Measurements from ENCODE around the gene PADI2.

Gene PADI2

DNA sequence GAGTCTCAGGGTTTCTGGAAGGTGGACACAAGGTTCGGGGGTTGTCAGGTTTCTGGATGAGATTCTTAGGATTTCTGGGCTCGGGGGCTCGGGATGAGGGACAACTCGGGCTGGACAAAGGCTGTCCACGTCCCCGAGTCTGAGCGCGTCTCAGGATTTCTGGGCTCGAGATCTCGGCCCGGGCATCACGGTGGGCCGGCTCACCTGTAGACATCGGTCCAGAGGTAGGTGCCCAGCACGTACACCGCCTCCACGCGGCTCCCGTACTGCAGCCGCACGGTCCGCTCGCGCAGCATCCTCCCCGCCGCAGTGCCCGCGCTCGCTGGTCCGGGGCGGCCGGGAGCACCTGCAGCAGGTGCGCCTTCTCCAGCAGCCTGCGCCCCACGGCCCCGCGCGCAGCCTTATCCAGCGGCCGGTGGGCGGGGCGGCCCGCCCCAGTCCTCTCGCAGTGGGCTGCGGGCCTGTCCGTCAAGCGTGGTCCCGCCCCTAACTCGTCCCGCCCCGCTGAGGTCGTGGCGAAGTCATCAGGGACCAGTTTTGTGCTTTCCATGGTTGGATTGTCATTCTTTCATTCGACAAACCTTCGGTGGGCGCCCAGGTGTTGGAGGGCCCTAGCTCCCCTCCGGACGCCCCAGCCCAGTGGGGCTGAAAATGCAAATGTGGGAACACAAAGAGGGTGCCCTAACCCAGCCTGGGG, at the start of gene PADI2:
Gene PADI2 (minus strand): TSS at position 376 of the 697 bp plus-strand sequence. CDS start 80 bp downstream, at position 296.
- peak; percentile 17 for DNase-seq

- no peak for DNase-seq
Measured at GRCh38 chr1:17168091-17168876, 49.0 kb upstream of the PADI2 start.

- DNase-seq: no peak
Measured at GRCh38 chr1:17167786-17168090, 48.5 kb upstream of the PADI2 start.

GRCh38 chr1:17167041-17167785, 48.0 kb upstream of the PADI2 start:
- no peak for DNase-seq

GRCh38 chr1:17165823-17166222, 46.6 kb upstream of the PADI2 start:
- no peak for DNase-seq

- no peak for DNase-seq
Measured at GRCh38 chr1:17163789-17164666, 44.8 kb upstream of the PADI2 start.

DNA sequence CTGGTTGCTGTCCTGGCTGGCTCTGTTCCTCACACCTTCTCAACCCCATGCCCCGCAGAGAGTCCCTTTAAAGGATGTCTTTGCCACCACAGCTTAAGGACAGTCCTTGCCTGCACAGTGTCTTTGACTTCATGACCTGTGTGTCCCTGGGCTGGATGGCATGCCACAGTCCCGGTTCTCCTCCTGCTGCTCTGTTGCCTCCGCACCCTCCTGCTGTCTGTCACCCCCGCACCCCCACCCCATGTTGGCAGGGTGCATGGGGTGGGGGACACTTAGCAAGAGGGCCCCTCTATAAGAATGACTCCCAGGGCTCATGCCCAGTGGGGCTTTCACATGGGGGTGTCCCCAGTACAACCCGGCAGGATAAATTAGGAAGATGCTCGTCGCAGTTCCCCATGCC, 44.1 kb upstream of the PADI2 start:
- no peak for DNase-seq

- DNase-seq: no peak
Measured at GRCh38 chr1:17162941-17163340, 43.7 kb upstream of the PADI2 start.

DNA sequence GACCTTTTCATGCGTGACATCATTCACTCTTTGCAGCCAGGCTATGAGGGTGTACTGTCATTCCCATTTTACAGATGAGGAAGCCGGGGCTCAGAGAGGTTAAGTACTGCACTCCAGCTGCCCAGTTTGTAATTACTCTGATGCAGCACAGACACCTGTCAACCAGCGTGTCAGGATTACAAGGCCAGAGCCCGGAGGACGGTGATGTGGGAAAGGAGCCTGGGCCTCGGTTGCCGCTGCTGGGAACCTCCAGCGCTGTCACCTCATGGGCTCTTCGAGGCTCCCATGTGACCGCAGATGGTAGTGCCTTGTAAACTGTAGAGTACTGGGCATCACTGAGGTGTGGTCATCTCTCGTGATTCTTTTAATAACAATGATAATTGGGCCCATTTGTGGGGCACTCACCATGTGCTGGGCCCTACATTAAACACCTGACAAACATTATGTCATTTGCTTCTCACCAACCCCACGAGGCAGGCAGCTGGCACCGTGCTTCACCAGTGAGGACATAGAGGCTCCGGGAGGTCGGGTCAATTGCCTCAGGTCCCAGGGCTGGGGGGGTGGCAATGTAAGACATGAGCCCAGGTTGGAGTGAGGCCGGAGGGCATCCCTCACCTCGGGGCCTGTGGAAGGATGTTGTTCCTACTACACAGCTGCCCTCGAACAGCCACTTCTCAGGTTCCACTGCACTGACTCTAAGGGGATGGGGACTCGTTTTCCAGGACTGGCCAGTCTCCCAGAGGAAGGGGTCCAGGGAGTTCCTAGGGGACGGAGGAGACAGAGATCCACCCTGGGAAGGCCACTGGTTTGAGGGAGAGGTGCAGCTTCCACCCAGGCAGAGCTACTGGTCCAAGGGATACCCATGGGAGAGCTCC, 42.9 kb upstream of the PADI2 start:
- DNase-seq: no peak

DNA sequence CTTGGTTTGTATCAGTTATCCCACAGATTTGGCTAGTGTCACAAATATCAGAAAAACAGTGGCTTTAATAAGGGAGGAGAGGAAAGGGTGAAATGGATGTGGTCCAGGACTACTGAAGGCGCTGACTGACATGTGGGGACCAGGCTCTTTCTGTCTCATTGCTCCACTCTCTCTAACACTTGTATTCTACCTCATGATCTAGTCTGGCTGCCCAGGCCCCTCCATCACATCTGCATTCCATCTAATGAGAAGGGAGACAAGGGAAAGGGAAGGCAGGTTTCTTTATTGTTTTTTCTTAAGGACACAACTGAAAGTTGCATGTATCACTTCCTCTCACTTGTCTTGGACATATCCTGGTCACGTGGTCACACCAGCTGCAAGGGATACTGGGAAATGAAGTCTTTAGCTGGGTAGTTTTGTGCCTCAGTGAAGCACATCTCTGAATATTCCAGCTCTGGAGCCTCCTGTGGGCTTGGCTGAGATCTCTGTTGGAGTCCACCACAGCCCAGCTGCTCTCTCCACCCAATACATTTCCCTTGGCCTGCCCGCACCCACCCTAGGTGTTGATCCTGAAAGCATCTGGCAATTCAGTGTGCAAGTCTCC, 42.0 kb upstream of the PADI2 start:
- no peak for DNase-seq

GRCh38 chr1:17158961-17159360, 39.7 kb upstream of the PADI2 start:
- DNase-seq: no peak

DNA sequence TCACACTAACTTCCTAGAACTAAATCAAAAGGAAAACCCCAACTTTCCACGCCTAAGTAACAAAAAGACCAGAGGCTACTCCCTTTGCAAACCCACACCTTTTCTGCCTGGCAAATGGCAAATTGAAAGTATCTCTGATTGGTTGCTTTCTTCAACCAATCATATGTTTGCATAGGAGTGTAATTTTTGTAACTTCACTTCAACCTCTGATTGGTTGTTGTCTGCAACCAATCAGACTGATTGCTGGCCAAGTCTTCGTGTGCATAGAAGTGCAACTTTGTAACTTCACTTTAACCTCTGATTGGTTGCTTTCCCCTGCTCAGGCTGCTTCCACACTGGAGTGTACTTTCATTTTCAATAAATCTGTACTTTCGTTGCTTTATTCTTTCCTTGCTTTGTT, 36.9 kb upstream of the PADI2 start:
- no peak for DNase-seq

DNA sequence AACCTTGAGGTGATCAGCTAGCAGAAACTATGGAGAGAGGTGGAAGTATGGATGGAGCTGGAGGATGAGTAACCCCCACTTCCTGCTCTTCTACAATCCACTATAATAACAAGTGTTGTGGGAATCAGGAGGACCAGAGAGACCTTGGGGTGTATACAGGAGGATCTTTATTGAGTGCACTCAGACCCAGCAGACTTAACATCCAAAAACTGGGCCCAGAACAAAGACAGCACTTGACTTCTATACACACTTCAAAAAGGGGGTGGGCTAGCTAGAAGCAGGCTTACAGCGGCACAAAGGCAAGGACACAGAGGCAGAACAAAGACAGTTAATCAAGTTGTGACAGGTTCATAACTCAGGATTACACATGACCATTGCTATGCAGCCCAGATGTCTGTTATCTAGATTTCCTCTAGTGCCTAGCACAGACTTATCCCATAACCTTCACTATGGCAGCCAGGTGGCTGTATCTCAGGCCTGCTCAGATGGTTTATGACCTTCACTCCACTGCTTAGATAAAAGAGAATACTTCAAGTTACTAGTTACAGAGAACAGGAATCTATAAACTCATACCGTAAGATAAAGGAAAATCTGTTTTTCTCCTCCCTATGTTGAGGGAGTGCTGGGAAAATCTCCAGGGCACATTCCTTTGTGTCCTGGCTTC, 36.1 kb upstream of the PADI2 start:
- no peak for DNase-seq

DNA sequence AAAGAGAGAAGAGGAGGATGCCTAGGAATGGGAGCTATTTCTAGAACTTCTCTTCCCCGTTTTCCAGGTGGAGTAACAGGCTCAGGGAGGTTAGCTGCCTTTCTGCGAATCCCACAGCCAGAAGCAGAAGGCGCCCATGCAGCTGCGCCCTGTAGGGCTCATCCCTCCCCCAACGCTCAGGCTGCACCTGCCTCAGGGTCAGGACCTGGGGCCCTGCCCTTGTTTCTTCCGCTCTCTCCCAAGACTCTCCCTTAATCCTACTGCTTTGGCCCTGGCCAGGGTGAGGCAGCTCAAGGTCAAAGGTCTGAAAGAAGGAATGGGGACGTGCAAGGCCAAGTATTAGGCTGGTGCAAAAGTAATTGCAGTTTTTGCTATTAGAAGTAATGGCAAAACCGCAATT, 30.5 kb upstream of the PADI2 start:
- DNase-seq: no peak

- no peak for DNase-seq
Measured at GRCh38 chr1:17148950-17149608, 29.8 kb upstream of the PADI2 start.

DNA sequence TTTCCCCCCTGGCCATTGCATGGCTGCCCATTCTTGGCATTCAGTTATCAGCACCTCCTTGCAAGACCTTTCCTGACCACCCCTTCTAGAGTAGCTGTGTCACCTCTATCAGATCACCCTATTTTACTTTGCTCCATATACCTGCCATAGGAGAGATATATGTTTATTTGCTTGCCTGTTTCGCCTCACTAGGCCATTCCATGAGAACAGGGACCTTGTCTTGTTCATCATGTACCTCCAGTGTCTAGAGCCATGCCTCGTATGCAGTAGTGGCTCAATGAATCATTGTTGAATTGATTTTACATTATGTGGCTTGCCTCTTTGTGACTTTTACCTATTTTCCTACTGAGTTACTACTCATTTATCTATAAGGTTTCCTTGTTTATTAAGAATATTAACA, 26.4 kb upstream of the PADI2 start:
- DNase-seq: no peak

DNA sequence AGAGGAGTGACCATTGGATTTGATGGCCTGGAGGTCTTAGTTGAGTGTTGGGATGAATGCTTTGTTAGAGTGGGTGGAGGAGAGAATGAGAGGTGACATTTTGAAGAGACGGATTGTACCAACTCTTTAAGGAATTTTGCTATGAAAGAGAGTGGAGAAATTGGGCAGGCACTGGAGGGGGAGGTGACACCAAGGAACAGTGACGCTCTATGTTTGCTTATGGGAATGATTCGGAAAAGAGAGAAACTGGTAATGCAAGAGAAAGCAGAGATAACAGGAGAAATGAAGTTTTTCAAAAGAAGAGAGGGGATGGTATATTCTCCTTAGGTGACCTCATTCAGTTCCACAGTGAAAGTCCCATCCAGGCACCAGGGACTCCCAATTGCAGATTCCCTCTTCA, 24.5 kb upstream of the PADI2 start:
- DNase-seq: no peak

GRCh38 chr1:17141441-17142197, 22.4 kb upstream of the PADI2 start:
- DNase-seq: no peak

GRCh38 chr1:17140279-17140678, 21.0 kb upstream of the PADI2 start:
- DNase-seq: no peak

DNA sequence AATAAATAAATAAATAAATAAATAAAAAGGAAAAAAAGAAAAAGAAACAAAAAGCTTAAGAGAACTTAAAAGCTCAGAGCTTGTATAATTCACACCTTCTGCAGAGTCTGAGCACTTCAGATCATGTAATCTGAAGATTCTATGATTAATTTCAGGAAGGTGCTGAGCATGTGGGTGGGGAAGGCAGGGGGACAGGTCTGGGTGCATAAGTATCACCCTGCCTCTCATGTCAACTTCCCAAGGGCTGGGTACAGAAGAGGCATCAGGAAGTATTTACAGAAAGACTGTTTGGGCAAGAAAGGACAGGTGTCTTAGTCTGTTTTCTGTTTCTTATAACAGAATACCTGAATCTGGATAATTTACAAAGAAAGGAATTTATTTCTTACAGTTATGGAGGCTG, 20.4 kb upstream of the PADI2 start:
- DNase-seq: no peak

Measured in NCI-H1048 (cell line).